Measurements from ENCODE around the gene ZCWPW1. TPM values are rescaled to one million over a fixed set of nuclear protein-coding genes. Genes with fewer than 3 reads are reported as not detected.
"Not testable (repeated sequence)": the region's sequence is repeated elsewhere in the genome, so short reads cannot be mapped to it uniquely, and the experiment has no call there.

Gene ZCWPW1
- total RNA-seq, 2 experiments from 2014 or later = 3.0 to 3.4 TPM

DNA sequence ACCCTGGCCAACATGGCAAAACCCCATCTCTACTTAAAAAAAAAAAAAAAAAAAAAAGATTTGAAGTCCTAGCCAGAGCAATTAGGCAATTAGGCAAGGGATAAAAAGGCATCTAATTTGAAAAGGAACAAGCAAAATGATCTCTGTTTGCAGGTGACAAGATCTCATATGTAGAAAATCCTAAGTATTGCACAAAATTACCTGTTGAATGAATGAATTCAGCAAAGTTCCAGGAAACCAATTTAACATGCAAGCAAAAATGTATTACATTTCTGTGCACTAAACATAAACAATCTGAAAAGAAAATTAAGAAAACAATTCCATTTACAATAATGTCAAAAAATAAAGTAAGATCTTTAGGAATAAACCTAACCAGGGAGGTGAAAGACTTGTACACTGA, 65.4 kb downstream of the ZCWPW1 start:
- no peak for DNase-seq
- no peak for ATAC-seq
- Mint-ChIP-seq H3K36me3 (ENCODE audit: low read depth) (peaks cover 66% of the 10 kb centered on the region), H3K4me1 (peaks cover 30% of the 10 kb centered on the region), H3K27me3 (no peaks in the 10 kb centered on the region), H3K4me3 (no peak overlapping the region), H3K27ac (no peak overlapping the region), H3K9me3 (ENCODE audit: low read depth) (no peaks in the 10 kb centered on the region)
- POLR2A ChIA-PET = no interaction called here
- intact Hi-C loops (cut with DNase I, micrococcal nuclease) = no loop called here
- CTCF ChIA-PET = no interaction called here

DNA sequence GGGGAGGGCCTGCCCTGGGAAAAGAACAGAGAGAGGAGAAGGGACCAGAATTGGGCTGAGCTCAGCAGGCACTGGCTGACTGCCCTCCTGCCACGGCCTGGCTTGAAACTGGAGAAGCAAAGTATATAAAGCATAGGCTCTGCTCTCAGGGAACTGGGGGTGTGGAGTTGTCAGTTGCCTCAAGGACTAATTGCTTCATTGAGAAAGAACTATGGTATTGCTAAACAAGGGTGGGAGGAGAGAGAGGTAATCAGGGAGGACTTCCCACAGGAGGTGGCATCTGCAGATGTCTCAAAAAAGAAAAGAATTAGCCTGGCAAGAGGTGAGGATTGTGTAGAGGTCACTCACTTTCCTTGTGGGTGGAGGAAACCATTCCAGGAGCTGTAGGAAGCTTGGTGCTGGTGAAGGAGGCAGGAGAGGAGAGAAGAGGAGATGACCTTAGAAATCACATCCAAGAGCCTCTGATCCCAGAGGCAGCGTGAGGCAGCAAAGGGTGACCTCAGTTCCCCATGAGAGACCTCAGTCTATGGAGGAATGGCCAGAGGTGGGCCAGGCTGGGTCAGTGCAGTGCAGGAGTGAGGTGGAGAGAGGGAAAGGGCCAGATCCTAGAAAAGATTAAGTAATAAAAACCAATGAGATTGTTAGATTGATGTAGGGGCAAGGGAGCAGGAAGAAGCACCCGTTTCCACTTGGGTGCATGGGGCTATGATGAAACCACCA, 68.2 kb downstream of the ZCWPW1 start:
- H3K9me3 Mint-ChIP-seq (ENCODE audit: low read depth) = no peaks in the 10 kb centered on the region
- POLR2A ChIA-PET = no interaction called here
- H3K4me1 Mint-ChIP-seq = peaks cover 11% of the 10 kb centered on the region
- CTCF ChIA-PET = no interaction called here
- no peak for DNase-seq
- H3K27me3 Mint-ChIP-seq = no peaks in the 10 kb centered on the region
- ATAC-seq = no peak
- H3K27ac Mint-ChIP-seq = peak overlapping the region; percentile 23
- H3K4me3 Mint-ChIP-seq = no peak overlapping the region
- peaks cover 63% of the 10 kb centered on the region for H3K36me3 Mint-ChIP-seq (ENCODE audit: low read depth)
- intact Hi-C loops (cut with DNase I, micrococcal nuclease) = no loop called here

DNA sequence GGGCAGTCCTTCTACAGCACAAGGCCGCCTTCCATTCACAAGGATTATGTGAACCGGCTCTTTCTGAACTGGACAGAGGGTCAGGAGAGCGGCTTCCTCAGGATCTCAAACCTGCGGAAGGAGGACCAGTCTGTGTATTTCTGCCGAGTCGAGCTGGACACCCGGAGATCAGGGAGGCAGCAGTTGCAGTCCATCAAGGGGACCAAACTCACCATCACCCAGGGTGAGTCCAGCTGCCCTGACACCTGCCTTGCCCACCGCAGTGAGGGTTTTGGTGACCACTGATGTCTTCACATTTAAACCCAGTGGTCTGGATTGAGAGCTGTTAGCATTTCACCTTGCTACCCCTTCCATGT, 69.7 kb downstream of the ZCWPW1 start:
- Mint-ChIP-seq H3K4me3 (no peak overlapping the region), H3K9me3 (ENCODE audit: low read depth) (no peaks in the 10 kb centered on the region), H3K27me3 (no peaks in the 10 kb centered on the region), H3K27ac (no peak overlapping the region), H3K4me1 (peaks cover under 1% of the 10 kb centered on the region), H3K36me3 (ENCODE audit: low read depth) (peaks cover 63% of the 10 kb centered on the region)
- no peak for ATAC-seq
- intact Hi-C loops (cut with DNase I, micrococcal nuclease) = no loop called here
- POLR2A ChIA-PET = no interaction called here
- no peak for DNase-seq
- CTCF ChIA-PET = interaction anchor here (0.8 kb wide), 1 partner anchor 49 kb away, joined by 3 read pairs; no protein-coding TSS in a partner anchor

DNA sequence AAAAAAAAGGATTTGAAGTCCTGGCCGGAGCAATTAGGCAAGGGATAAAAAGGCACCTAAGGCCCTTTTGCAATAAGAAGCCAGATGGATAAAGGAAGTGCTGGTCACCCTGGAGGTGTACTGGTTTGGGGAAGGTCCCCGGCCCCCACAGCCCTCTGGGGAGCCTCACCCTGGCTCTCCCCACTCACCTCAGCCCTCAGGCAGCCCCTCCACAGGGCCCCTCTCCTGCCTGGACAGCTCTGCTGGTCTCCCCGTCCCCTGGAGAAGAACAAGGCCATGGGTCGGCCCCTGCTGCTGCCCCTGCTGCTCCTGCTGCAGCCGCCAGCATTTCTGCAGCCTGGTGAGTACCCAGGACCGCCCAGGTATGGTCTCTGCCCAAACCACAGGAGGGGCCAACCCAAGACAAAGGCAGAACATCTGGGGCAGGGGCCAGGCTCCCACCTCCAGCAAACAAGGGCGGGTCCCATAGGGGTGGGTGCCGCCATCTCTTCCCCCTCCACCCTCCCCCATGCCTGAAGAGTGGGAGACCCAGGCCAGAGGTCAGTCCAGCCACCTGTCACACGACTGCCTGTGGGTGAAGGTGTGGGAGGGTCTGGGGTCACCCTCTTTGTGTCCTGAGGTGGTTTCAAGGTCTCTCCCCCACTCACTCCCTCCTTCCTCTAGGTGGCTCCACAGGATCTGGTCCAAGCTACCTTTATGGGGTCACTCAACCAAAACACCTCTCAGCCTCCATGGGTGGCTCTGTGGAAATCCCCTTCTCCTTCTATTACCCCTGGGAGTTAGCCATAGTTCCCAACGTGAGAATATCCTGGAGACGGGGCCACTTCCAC, 70.3 kb downstream of the ZCWPW1 start, which contains the start of gene PILRB:
Gene PILRB (plus strand): TSS at position 91 of the 830 bp plus-strand sequence. CDS start 186 bp downstream, at position 277.
- ChIA-PET POLR2A (no interaction called here), CTCF (no interaction called here)
- Mint-ChIP-seq H3K36me3 (ENCODE audit: low read depth) (peaks cover 62% of the 10 kb centered on the region), H3K9me3 (ENCODE audit: low read depth) (no peaks in the 10 kb centered on the region), H3K27ac (peak within 1 kb of the TSS; percentile 47), H3K4me1 (peaks cover 7% of the 10 kb centered on the region), H3K27me3 (no peaks in the 10 kb centered on the region), H3K4me3 (no peak within 1 kb of the TSS)
- DNase-seq (no peak), ATAC-seq (no peak)
- intact Hi-C loops (cut with DNase I, micrococcal nuclease) = no loop called here

DNA sequence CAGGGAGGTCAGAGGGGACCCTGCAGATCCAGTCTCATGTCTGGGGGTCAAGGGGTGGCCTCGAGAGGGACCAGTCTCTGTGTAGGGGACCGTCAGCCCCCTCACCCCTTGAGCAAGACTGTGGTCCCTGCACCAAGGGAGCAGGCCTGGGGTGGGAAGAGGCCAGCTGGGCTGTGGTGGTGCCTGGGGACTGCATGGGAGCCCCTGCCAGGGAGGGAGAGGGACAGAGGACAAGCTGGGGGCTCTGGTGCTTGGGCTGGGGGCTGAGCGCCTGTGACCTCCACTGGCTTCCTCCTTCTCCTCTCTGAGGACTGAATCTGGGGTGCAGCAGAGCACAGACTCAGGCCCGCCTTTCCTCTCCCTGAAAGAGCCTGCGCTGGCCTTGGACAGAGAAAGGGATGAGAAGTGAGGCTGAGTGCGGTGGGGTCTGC, 71.4 kb downstream of the ZCWPW1 start:
- Mint-ChIP-seq H3K4me1 (peaks cover 11% of the 10 kb centered on the region), H3K36me3 (ENCODE audit: low read depth) (peaks cover 53% of the 10 kb centered on the region), H3K4me3 (no peak overlapping the region), H3K27ac (no peak overlapping the region), H3K27me3 (no peaks in the 10 kb centered on the region), H3K9me3 (ENCODE audit: low read depth) (no peaks in the 10 kb centered on the region)
- POLR2A ChIA-PET = no interaction called here
- intact Hi-C loops (cut with DNase I, micrococcal nuclease) = no loop called here
- CTCF ChIA-PET = no interaction called here
- no peak for DNase-seq
- no peak for ATAC-seq

DNA sequence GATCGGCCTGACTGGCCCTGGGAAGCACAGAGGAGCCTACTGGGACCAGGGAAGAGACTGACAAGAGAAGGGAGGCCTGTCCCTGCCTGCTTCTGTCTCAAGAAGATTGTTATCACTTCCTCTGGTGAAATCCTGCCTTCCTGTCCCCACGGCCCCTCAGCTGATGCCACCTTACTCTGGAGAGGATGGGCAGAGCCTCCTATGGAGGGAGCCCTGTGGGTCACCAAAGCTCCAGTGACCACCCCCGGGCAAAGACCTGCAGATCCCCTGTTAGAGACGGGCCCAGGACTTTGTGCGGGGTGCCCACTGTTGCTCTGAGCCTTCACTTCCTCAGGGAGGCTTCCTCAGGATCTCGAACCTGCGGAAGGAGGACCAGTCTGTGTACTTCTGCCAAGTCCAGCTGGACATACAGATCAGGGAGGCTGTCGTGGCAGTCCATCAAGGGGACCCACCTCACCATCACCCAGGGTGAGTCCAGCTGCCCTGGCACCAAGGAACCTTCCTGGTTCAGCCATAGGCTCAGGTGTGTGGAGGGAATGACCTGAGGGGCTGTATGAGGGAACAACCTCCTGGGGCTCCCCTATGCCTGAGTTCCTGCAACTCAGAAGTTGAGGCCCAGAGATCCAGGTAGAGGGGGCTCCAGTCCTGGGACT, 72.0 kb downstream of the ZCWPW1 start:
- H3K4me1 Mint-ChIP-seq = peaks cover 13% of the 10 kb centered on the region
- ChIA-PET POLR2A (interaction anchor here (0.8 to 1.2 kb wide), 2 partner anchors 8 to 12 kb away, joined by 3 to 4 read pairs; no protein-coding TSS in a partner anchor), CTCF (interaction anchor here (1.6 kb wide), 1 partner anchor 9 kb away, joined by 3 read pairs; no protein-coding TSS in a partner anchor)
- no peaks in the 10 kb centered on the region for H3K27me3 Mint-ChIP-seq
- no peak overlapping the region for H3K4me3 Mint-ChIP-seq
- no peak for ATAC-seq
- no peak for DNase-seq
- intact Hi-C loops (cut with DNase I, micrococcal nuclease) = no loop called here
- H3K36me3 Mint-ChIP-seq (ENCODE audit: low read depth) = peaks cover 48% of the 10 kb centered on the region
- no peak overlapping the region for H3K27ac Mint-ChIP-seq
- H3K9me3 Mint-ChIP-seq (ENCODE audit: low read depth) = no peaks in the 10 kb centered on the region

DNA sequence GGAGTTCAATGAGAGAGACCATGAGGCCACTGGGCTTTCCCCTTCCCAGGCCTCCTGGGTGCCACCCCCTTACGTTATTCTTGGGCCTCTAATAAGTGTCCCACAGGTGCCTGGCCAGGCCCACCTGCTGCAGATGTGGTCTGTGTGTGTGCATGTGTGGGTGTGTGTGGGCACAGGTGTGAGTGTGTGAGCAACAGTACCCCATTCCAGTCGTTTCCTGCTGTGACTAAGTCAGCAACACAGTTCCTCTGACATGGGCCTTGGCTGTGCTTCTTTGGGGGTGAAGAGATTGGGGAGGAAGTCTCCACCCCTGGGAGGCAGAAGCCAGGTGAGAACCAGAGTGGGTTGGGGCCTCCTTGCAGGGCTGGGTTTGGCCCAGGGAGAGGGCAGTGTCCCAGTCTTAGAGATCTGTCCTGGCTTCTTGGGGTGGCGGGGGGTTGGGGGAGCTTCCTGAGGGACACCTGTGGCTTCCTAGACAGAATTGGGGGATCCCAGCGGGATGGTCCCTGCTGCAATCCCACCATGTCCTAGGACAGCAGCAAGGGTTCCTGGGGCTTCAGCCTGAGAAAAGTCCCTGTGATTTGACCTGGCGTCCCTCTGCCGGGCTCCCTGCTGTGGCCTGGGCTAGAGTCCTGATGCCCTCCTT, 74.7 kb downstream of the ZCWPW1 start:
- H3K36me3 Mint-ChIP-seq (ENCODE audit: low read depth) = peaks cover 50% of the 10 kb centered on the region
- no peak overlapping the region for H3K4me3 Mint-ChIP-seq
- peaks cover 23% of the 10 kb centered on the region for H3K4me1 Mint-ChIP-seq
- peak overlapping the region; percentile 73 for H3K27ac Mint-ChIP-seq
- no peaks in the 10 kb centered on the region for H3K27me3 Mint-ChIP-seq
- POLR2A ChIA-PET = interaction anchor here (0.9 to 1.8 kb wide), 2 partner anchors 9 to 53 kb away, joined by 5 to 6 read pairs; no protein-coding TSS in a partner anchor
- intact Hi-C loops (cut with DNase I, micrococcal nuclease) = no loop called here
- DNase-seq = peak; percentile 58
- peak; percentile 67 for ATAC-seq
- CTCF ChIA-PET = interaction anchor here (0.6 kb wide), 1 partner anchor 62 kb away, joined by 3 read pairs; no protein-coding TSS in a partner anchor
- H3K9me3 Mint-ChIP-seq (ENCODE audit: low read depth) = no peaks in the 10 kb centered on the region

DNA sequence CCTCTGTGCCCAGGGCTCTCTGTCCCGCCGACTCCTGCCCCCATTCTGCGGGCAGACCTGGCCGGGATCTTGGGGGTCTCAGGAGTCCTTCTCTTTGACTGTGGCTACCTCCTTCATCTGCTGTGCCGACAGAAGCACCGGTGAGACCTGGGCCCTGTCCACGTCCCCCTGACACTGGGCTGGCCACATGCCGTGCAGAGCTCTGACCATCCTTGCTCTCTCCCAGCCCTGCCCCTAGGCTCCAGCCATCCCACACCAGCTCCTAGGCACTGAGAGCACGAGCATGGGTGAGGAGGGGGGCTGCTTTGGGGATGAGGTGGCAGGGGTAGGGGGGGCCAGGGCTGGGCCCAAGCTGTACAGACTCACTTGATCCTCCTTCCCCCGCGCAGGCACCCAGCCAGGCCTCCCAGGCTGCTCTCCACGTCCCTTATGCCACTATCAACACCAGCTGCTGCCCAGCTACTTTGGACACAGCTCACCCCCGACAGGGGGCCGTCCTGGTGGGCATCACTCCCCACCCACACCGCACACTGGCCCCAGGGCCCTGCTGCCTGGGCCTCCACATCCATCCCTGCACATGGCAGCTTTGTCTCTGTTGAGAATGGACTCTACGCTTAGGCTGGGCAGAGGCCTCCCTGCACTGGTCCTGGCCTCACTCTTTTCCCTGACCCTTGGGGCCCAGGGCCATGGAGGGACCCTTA, 75.4 kb downstream of the ZCWPW1 start:
- CTCF ChIA-PET = no interaction called here
- DNase-seq (no peak), ATAC-seq (peak; percentile 23)
- intact Hi-C loops (cut with DNase I, micrococcal nuclease) = no loop called here
- Mint-ChIP-seq H3K27ac (peak overlapping the region; percentile 73), H3K36me3 (ENCODE audit: low read depth) (peaks cover 52% of the 10 kb centered on the region), H3K4me3 (no peak overlapping the region), H3K4me1 (peaks cover 23% of the 10 kb centered on the region), H3K9me3 (ENCODE audit: low read depth) (no peaks in the 10 kb centered on the region), H3K27me3 (no peaks in the 10 kb centered on the region)
- POLR2A ChIA-PET = interaction anchor here (0.7 to 1.8 kb wide), 2 partner anchors 54 to 258 kb away, joined by 3 to 5 read pairs; no protein-coding TSS in a partner anchor

DNA sequence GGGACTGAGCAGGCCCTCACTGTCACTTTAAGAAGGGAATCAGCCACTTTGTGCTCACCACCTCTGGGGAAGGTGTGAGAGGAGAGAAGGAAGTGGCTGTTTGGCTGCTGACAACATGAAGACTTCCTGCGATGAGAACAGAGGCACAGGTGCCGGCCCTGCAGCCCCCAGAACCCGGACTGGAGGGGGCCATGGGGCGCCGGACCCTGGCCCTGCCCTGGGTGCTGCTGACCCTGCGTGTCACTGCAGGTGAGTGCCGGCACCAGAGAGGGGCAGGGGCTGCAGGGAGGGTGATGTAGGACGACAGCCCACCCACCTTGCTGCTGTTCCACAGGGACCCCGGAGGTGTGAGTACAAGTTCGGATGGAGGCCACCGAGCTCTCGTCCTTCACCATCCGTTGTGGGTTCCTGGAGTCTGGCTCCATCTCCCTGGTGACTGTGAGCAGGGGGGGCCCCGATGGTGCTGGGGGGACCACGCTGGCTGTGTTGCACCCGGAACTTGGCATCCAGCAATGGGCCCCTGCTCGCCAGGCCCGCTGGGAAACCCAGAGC, 76.2 kb downstream of the ZCWPW1 start:
- POLR2A ChIA-PET; H3K27me3 Mint-ChIP-seq; intact Hi-C loops (cut with DNase I, micrococcal nuclease); H3K4me3 Mint-ChIP-seq; H3K27ac Mint-ChIP-seq; H3K9me3 Mint-ChIP-seq (ENCODE audit: low read depth); DNase-seq; CTCF ChIA-PET: not testable (repeated sequence)
- Mint-ChIP-seq H3K4me1 (peaks cover 24% of the 10 kb centered on the region), H3K36me3 (ENCODE audit: low read depth) (peaks cover 54% of the 10 kb centered on the region)
- ATAC-seq = peak; percentile 67

DNA sequence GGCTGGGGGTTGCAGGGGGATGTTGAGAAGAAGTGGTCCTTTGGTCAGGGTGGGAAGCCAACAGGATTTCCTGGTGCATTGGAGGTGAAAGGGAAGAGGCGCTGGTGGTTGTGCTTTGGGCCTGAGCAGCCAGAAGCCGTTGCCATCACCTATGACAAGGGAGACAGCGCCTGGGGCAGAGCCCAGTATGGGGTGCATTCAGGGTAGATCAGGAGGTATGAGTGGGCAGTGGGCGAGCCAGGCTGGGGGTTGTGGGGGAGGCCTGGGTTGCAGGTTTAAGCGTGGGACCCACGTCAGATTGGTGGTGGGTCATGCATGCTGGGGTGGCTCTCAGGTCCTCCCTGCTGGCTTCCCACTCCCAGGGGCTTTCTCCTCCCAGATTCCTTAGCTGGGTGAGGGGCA, 76.8 kb downstream of the ZCWPW1 start:
- no peaks in the 10 kb centered on the region for H3K9me3 Mint-ChIP-seq (ENCODE audit: low read depth)
- DNase-seq = no peak
- H3K27me3 Mint-ChIP-seq = no peaks in the 10 kb centered on the region
- intact Hi-C loops (cut with DNase I, micrococcal nuclease) = no loop called here
- H3K27ac Mint-ChIP-seq = peak overlapping the region; percentile 19
- no peak for ATAC-seq
- H3K4me3 Mint-ChIP-seq = no peak overlapping the region
- CTCF ChIA-PET = no interaction called here
- H3K4me1 Mint-ChIP-seq = peaks cover 24% of the 10 kb centered on the region
- H3K36me3 Mint-ChIP-seq (ENCODE audit: low read depth) = peaks cover 59% of the 10 kb centered on the region
- POLR2A ChIA-PET = no interaction called here
